Measurements from ENCODE around the gene IL10.

The IL10 gene

DNA sequence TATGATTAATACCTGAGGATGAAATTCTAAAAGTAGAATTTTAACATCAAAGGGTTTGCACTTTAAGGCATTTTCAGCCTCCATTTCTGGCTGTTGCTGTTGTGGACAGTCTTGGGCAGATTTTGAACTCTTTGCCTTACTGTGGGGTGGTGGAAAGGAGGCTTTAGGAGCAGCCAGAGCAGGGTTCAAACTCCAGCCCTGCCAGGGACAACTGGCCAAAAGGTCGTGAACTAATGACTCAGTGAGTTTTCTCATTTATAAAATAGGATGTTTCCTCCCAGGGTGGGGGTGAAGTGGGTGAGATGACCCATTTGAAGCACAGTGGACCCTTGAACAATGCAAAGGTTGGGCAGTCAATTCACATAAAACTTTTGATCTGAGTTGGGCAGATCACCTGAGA, 50.8 kb downstream of the IL10 start:
- no peak for DNase-seq
- TF ChIP-seq, protein P1, sequence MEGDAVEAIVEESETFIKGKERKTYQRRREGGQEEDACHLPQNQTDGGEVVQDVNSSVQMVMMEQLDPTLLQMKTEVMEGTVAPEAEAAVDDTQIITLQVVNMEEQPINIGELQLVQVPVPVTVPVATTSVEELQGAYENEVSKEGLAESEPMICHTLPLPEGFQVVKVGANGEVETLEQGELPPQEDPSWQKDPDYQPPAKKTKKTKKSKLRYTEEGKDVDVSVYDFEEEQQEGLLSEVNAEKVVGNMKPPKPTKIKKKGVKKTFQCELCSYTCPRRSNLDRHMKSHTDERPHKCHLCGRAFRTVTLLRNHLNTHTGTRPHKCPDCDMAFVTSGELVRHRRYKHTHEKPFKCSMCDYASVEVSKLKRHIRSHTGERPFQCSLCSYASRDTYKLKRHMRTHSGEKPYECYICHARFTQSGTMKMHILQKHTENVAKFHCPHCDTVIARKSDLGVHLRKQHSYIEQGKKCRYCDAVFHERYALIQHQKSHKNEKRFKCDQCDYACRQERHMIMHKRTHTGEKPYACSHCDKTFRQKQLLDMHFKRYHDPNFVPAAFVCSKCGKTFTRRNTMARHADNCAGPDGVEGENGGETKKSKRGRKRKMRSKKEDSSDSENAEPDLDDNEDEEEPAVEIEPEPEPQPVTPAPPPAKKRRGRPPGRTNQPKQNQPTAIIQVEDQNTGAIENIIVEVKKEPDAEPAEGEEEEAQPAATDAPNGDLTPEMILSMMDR (IDR thresholded peaks at IDR 0.05; ENCODE audit: low read depth, low read length): no peak
- Histone ChIP-seq H3K4me3 (ENCODE audit: low read depth, low read length) (no peak overlapping the region), H3K4me1 (peaks cover 6% of the 10 kb centered on the region), H3K27me3 (no peaks in the 10 kb centered on the region), H3K9me3 (no peaks in the 10 kb centered on the region; the same call in 1 of the 2 replicates), H3K36me3 (no peaks in the 10 kb centered on the region)

DNA sequence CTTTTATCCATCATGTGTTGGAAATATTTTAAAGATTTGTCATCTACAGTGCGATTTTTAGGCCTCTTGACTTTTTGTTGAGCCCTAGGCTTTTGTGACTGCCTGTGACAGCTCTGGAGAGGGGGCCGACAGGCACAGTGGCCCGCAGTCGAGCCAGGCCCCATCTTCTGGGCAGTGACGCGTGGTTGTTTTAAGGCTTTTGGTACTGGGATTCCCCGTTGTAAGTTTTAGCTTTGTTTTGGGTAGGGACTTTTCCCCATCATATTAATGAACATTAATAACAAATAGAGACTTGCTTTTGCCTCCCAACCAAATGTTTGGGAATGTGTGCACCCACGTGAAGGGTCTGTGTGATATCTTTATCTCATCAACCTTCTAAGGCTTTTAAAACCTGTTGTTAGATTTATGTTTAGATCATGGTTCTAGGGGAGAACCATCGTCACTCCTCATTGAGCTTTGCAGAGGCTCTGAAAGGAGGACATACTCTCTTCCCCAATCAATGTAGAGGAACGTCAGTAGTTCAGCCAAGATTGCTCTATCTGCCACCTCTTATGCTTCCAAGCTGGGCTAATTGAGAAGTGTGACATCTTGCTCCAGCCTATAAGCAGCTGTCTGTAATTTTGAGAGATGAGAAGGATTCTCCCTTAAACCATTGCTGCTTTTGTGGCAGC, 53.0 kb downstream of the IL10 start:
- H3K27me3 ChIP-seq: no peaks in the 10 kb centered on the region

DNA sequence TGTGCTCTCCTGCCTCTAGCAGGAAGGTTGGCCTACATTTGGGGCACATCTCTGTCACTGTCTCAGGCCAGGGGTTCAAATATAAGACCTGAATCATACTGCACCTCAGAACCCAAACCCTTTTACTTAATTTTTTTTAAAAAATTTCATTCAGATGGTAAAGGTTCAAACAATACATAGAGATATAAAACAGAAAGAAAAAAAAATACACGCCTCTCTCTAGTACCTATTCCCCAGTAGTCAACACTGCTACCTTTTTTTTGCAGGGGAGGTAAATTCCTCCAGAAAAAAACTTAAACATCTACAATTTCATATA, 54.7 kb downstream of the IL10 start:
- H3K36me3 ChIP-seq: no peaks in the 10 kb centered on the region
- no peaks in the 10 kb centered on the region; the same call in 1 of the 2 replicates for H3K9me3 ChIP-seq
- H3K27me3 ChIP-seq: no peaks in the 10 kb centered on the region
- H3K4me1 ChIP-seq: peaks cover 9% of the 10 kb centered on the region
- TF ChIP-seq, protein P1 (IDR thresholded peaks at IDR 0.05; ENCODE audit: low read depth, low read length): no peak
- H3K4me3 ChIP-seq (ENCODE audit: low read depth, low read length): no peak overlapping the region
- DNase-seq: no peak

More for the DNA sequence above, 53.0 kb downstream of the IL10 start:
- TF ChIP-seq, protein P1 (IDR thresholded peaks at IDR 0.05; ENCODE audit: low read depth, low read length): no peak
- no peaks in the 10 kb centered on the region; the same call in 1 of the 2 replicates for H3K9me3 ChIP-seq
- no peak for DNase-seq
- H3K36me3 ChIP-seq: no peaks in the 10 kb centered on the region
- H3K4me1 ChIP-seq: no peaks in the 10 kb centered on the region
- H3K4me3 ChIP-seq (ENCODE audit: low read depth, low read length): no peak overlapping the region

All from BE2C (cell line).